Cerebellar cortex (tissue), 1 donor: ENCODE results near the gene MTIF3.

Experiments
- DNase-seq: peaks from one replicate; pipeline ENCODE4 v3.0.0-alpha.2; 2015; ENCODE audit warnings: low spot score

MTIF3 gene

GRCh38 chr13:27449936-27450828 is at the start of gene MTIF3:
MTIF3 (minus strand) TSS chr13:27450564; CDS start chr13:27440448, 10,116 bp downstream.
- peak; percentile 97 for DNase-seq

DNA sequence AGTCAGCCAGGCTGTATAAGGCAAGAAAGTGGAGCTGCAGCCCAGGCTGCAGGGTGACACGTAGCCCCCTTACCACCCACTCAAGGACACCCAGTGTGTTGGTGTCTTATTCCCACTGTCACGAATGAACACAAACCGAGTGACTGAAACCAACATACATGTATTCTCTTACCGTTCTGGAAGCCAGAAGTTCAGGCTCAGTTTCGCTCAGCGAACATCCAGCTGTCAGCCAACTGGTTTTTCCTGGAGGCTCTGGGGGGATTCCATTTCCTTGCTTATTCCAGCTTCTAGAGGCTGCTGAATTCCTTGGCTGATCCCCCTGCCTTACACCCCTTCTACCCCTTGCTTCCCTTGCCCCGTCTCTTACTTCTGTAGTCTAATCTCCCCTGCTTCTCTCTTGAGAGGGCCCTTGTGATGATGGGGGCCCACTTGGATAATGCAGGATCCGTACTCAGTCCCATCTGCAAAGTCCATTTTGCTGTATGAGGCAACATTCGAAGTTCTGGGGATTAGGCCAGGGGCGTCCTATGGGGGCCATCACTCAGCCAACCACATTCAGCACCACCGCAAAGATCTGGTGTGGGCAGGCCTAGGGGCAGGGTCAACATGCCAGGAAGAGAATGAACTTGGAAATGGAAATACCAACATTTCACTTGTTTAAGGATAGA is 47.3 kb upstream of the MTIF3 start:
- no peak for DNase-seq

- DNase-seq, result peak; percentile 22
Measured at GRCh38 chr13:27496536-27497273, 46.3 kb upstream of the MTIF3 start.

- peak; percentile 21 for DNase-seq
Measured at GRCh38 chr13:27496006-27496405, 45.6 kb upstream of the MTIF3 start.

DNA sequence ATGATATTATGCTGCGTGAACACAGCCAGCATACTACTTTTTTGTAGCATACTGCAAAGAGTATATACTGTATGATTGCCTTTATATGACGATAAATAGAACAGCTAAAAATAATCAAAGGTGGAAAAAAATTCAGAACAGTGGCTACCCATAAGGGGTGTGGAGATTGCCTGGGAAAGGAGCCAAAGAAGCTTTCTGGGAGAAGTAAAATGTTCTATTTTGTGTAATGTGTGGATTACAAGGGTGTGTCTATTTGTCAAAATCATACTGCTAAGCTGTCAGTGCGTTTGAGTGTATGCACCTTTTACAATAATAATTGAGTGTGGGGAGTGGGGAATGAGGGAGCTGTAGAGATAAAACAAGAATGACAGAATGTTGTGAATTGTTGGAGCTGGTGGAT is 45.2 kb upstream of the MTIF3 start:
- peak; percentile 48 for DNase-seq

DNA sequence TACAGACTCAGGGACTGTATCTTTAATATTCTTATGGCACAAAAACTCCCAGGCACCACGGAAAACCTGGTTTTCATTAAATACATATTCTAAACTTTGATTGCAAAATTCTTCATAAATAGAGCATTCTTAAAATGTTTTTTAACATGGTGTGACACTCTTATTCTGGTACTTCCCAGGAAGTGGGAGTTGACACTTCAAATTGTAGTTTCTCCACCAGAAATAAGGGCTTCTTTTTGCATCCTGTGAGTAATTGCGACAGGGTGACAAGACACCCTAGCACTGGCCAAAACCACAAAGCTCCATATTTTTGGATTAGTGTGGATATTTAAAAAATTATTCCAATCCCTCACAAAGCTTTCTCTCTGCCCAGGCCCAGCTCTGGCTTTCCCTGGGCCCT is 43.6 kb upstream of the MTIF3 start:
- DNase-seq, result no peak

- DNase-seq, result peak; percentile 92
Measured at GRCh38 chr13:27489456-27489855, 39.1 kb upstream of the MTIF3 start.

GRCh38 chr13:27487776-27488175 is 37.4 kb upstream of the MTIF3 start:
- no peak for DNase-seq

DNA sequence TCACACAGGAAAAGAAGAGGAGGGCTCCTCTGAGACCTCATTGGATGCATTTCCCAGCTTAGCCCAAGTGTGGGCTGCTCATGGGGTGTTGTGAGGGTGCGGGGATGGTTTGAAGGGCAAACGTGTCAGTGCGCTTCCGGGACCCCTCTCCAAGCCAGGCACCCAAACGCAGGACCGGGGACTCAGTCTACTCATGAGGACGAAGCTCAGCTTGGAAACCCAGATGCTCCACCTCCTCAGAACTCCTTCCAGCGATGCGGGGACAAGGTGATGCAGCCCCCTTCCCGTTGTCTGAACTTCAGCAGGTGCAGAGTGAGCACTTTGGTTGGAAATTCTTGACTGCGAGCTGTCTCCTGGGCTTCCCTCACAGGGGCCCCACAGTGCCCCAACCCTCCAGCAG is 33.1 kb upstream of the MTIF3 start:
- no peak for DNase-seq

DNA sequence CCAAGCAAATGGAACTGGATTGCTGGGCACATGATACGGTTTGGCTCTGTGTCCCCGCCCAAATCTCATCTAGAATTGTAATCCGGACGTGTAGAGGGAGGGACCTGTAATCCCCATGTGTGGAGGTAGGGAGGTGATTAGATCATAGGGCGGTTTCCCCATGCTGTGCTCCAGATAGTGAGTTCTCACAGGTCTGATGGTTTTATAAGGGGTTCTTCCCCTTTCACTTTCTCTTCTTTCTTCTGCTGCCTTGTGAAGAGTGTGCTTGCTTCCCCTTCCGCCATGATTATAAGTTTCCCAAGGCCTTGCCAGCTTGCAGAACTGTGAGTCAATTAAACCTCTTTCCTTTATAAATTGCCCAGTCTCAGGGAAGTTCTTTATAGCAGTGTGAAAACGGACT is 32.6 kb upstream of the MTIF3 start:
- no peak for DNase-seq

DNA sequence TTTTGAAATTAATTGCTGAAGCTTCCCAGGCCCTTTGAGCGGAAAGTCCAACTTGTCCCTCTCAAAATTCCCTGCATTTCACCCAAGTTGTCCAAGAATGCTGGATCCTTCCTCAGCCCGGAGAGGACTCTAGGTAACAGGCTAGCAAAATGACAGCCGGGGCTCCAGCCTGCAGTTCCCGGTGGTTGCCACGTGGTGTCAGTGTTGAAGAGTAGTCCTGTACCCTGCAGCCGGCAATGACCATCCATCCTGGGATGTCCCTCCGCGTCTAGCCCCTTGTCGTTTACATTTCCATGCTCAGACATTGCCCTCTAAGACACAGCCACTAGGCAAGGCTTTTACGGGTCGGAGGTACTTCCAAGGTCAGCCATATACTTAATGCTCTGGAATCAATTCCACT is 31.4 kb upstream of the MTIF3 start:
- DNase-seq, result peak; percentile 59

- DNase-seq, result no peak
Measured at GRCh38 chr13:27476943-27477703, 26.8 kb upstream of the MTIF3 start.

DNA sequence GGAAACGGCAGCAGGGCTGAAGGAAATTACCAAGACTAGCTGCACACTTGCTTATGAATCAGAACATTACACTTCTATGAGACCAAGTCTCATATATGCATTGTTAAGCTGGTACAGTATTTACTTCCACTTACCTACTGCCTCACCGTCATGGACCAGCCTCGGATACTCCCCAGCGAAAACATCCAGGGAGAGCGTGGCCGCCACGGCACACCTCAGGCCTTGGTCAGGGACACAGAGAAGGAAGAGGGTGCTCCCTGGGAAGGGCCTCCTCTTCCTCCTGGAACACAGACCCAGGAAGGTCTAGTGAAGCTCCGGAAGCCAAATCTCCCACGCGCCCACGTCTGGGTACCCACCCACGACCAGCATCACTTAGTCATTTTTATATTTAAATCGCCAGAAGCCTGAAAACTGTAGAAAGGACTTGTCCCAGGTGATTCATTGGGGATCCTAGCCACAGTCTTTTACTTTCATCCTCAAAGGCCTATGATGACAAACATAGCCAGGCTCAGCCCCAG is 24.4 kb upstream of the MTIF3 start:
- no peak for DNase-seq

DNA sequence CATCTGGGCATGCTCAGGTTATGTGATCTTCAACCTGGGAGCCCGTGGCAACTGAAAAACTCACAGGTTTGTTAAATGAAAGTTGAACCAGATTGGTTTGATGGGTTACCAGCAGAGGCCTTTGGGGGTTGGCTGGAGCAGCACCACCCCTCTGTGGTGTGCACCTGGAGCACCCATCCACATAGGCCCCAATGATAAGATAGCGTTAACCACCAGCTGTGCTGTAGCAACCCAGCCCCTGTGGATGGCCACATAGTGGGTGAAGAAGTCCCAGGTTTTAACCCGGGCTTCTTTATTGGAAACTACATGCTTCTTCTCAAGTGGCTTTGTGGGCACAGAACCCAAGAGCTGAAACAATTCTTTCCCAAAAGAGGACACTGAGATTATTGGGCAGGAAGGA is 22.6 kb upstream of the MTIF3 start:
- no peak for DNase-seq

DNA sequence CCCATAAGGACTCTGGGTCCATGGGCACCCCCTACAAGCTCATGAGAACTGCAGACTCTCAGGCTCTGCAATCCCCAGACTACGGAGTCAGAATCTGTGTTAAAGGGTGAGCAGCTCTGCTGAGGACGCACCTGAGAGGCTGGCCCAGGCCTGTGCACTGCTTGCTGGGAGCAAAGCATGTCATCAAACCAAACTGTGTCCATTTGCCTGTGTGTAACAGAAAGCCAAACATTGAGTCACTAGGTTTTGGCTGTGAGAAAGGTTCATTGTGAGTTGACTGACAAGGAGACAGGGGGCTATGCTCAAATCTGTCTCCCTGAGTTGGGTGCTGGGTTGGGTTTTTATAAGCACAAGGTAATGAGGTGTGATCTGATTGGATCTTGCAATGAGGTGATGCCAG is 22.1 kb upstream of the MTIF3 start:
- DNase-seq, result no peak

- no peak for DNase-seq
Measured at GRCh38 chr13:27470075-27470820, 19.9 kb upstream of the MTIF3 start.

- peak; percentile 36 for DNase-seq
Measured at GRCh38 chr13:27466513-27466912, 16.1 kb upstream of the MTIF3 start.

DNA sequence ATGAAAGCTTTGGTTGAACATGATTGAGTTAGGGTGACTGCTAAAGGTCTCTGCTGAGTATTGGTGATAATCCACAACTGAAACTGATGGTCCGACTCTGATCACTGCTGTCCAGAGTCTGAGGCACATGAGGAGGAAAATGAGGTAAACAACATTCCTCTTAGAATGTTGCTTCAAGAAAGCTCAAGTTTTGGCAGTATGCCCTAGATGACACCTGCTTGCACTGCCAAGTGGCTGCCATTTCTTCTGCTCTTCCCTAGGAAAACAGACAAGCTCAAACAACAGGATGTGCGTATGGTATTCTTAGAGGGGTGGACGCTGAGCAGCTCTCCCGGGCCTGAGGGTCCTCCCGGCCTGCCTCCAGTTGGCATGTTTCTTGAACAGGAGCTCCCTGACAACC is 15.2 kb upstream of the MTIF3 start:
- DNase-seq, result no peak

DNA sequence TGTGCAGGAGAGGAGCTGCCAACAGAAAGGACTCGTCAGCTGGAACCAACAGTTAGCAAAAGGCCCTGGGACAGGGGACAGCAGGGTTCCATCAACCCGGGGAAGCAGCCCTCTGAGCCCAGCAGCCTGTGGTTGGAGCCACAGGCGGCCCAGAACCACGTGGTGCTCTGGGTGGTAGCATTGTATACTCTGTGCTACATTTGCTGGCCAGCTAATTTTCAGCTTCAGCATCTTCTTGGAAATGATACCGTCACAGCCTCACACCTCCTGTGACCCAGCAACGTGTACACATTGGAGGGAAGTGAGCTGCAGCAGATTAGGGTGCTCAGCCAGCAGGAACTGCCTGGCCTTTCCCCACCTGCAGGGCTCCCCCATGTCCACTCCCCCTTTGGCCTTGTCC is 13.1 kb upstream of the MTIF3 start:
- peak; percentile 47 for DNase-seq

DNA sequence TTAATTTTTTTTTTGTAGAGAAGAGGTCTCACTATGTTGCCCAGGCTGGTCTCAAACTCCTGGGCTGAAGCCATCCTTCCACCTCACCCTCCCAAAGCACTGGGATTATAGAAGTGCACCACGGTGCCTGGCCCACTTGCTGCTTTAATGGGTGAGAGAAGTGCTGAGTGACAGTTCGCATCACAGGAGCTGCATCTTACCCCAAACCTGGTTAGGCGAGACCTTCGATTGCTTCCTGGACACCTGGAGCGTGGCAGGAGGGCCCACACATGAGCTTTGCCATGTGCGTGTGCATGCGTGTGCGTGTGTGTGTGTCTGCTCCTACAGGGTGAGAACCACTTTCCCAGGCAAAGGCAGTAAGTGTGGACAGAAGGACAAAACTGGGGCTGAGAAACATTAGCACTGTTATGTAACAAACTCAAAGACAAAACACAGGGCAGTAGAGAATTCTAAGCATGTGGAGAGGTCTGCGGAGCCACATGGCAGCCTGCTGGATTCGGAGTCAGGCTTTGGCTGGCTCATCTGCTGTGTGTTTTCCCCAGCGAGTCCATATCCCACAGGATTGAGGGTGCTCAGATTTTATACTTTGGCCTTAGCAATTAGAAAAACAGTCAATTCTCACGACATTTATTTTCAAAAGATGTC is 11.7 kb upstream of the MTIF3 start:
- DNase-seq, result peak; percentile 59
